ENCODE data around the gene CEP95.

DNA sequence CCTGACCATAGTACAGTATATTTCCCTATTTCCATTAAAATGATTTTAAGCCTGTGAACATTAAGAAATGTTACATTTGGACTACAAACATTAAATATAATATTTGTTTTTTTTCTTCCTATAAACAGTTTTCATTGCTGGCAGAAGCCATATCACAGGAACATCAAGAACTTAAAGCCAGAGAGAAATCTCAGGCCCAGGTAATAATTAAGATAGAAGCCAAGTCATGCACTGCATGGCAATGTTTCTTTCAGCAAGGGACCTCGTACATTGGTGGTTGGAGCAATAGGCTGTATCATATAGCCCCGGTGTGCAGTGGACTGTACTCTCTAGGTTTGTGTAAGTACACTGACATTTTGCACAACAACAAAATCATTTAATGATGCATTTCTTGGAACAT lies 30.1 kb downstream of the CEP95 start:
- TF ChIP-seq POLR2A (IDR thresholded peaks at IDR 0.05): no peak
- TF ChIP-seq, protein P1, sequence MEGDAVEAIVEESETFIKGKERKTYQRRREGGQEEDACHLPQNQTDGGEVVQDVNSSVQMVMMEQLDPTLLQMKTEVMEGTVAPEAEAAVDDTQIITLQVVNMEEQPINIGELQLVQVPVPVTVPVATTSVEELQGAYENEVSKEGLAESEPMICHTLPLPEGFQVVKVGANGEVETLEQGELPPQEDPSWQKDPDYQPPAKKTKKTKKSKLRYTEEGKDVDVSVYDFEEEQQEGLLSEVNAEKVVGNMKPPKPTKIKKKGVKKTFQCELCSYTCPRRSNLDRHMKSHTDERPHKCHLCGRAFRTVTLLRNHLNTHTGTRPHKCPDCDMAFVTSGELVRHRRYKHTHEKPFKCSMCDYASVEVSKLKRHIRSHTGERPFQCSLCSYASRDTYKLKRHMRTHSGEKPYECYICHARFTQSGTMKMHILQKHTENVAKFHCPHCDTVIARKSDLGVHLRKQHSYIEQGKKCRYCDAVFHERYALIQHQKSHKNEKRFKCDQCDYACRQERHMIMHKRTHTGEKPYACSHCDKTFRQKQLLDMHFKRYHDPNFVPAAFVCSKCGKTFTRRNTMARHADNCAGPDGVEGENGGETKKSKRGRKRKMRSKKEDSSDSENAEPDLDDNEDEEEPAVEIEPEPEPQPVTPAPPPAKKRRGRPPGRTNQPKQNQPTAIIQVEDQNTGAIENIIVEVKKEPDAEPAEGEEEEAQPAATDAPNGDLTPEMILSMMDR (IDR thresholded peaks at IDR 0.05): no peak

Measured in thyroid gland (tissue), 4 donors.